Duodenal mucosa (tissue), 2 donors: ENCODE results near the gene CXCL12.

Experiments
- H3K27ac ChIP-seq: one replicate; pipeline ENCODE4 v1.7.0; 2013; ENCODE audit warnings: low read depth, low read length
- H3K27me3 ChIP-seq, 2 donors: one replicate each; pipeline ENCODE4 v1.7.0; 2013; ENCODE audit warnings: low read length in 2 of 2, control low read depth in 1 of 2; ENCODE audit not compliant: insufficient read depth in 2 of 2, control insufficient read depth in 1 of 2
- H3K36me3 ChIP-seq, 2 donors: one replicate each; pipeline ENCODE4 v1.7.0; 2013; ENCODE audit warnings: low read length in 2 of 2, control low read depth in 1 of 2; ENCODE audit not compliant: insufficient read depth in 2 of 2, control insufficient read depth in 1 of 2
- H3K4me1 ChIP-seq, 2 donors: one replicate each; pipeline ENCODE4 v1.7.0; 2013; ENCODE audit warnings: low read length in 2 of 2, control low read depth in 1 of 2; ENCODE audit not compliant: insufficient read depth in 2 of 2, control insufficient read depth in 1 of 2
- H3K4me3 ChIP-seq, 2 donors: one replicate each; pipeline ENCODE4 v1.7.0; 2013; ENCODE audit warnings: low read length in 2 of 2, low read depth in 1 of 2
- H3K9ac ChIP-seq, 2 donors: one replicate each; pipeline ENCODE4 v1.7.0; 2013; ENCODE audit warnings: low read length in 2 of 2, low read depth in 1 of 2
- H3K9me3 ChIP-seq, 2 donors: one replicate each; pipeline ENCODE4 v1.7.0; 2013; ENCODE audit warnings: low read length in 2 of 2, control low read depth in 1 of 2; ENCODE audit not compliant: control insufficient read depth in 1 of 2

CXCL12 gene

GRCh38 chr10:44393834-44394547 is 9.1 kb upstream of the CXCL12 start:
- Histone ChIP-seq H3K27ac (no peak overlapping the region), H3K4me1 (no peaks in the 10 kb centered on the region), H3K4me3 (no peak overlapping the region), H3K36me3 (no peaks in the 10 kb centered on the region), H3K27me3 (no peaks in the 10 kb centered on the region), H3K9me3 (no peaks in the 10 kb centered on the region), H3K9ac (no peak overlapping the region)

GRCh38 chr10:44393051-44393630 is 8.2 kb upstream of the CXCL12 start:
- Histone ChIP-seq H3K4me1 (no peaks in the 10 kb centered on the region), H3K9ac (no peak overlapping the region), H3K4me3 (no peak overlapping the region), H3K27me3 (no peaks in the 10 kb centered on the region), H3K9me3 (no peaks in the 10 kb centered on the region), H3K36me3 (no peaks in the 10 kb centered on the region), H3K27ac (no peak overlapping the region)

GRCh38 chr10:44392420-44392819 is 7.5 kb upstream of the CXCL12 start:
- Histone ChIP-seq H3K9me3 (no peaks in the 10 kb centered on the region), H3K27ac (no peak overlapping the region), H3K4me3 (no peak overlapping the region), H3K4me1 (no peaks in the 10 kb centered on the region), H3K9ac (no peak overlapping the region), H3K27me3 (no peaks in the 10 kb centered on the region), H3K36me3 (no peaks in the 10 kb centered on the region)

GRCh38 chr10:44391981-44392380 is 7.1 kb upstream of the CXCL12 start:
- H3K27ac ChIP-seq: no peak overlapping the region
- H3K4me3 ChIP-seq: no peak overlapping the region
- no peaks in the 10 kb centered on the region for H3K36me3 ChIP-seq
- H3K27me3 ChIP-seq: no peaks in the 10 kb centered on the region
- no peak overlapping the region for H3K9ac ChIP-seq
- H3K9me3 ChIP-seq: no peaks in the 10 kb centered on the region
- H3K4me1 ChIP-seq: no peaks in the 10 kb centered on the region

- Histone ChIP-seq H3K27ac (no peak overlapping the region), H3K9ac (no peak overlapping the region), H3K4me3 (no peak overlapping the region)
Measured at GRCh38 chr10:44390585-44391072, 5.7 kb upstream of the CXCL12 start.

GRCh38 chr10:44389556-44389955 is 4.7 kb upstream of the CXCL12 start:
- peaks cover 9 to 11% of the 10 kb centered on the region in 2 donors for H3K27me3 ChIP-seq
- no peak overlapping the region for H3K9ac ChIP-seq
- peaks cover 0 to under 1% of the 10 kb centered on the region in 2 donors for H3K4me1 ChIP-seq
- no peak overlapping the region for H3K4me3 ChIP-seq
- no peaks in the 10 kb centered on the region for H3K36me3 ChIP-seq
- H3K9me3 ChIP-seq: no peaks in the 10 kb centered on the region
- no peak overlapping the region for H3K27ac ChIP-seq

More at GRCh38 chr10:44390585-44391072, 5.7 kb upstream of the CXCL12 start:
- Histone ChIP-seq H3K4me1 (no peaks in the 10 kb centered on the region), H3K36me3 (no peaks in the 10 kb centered on the region), H3K9me3 (no peaks in the 10 kb centered on the region), H3K27me3 (peaks cover 4 to 7% of the 10 kb centered on the region in 2 donors)

GRCh38 chr10:44389150-44389549 is 4.3 kb upstream of the CXCL12 start:
- no peaks in the 10 kb centered on the region for H3K9me3 ChIP-seq

GRCh38 chr10:44388641-44389040 is 3.7 kb upstream of the CXCL12 start:
- Histone ChIP-seq H3K27ac (no peak overlapping the region), H3K4me3 (no peak overlapping the region), H3K4me1 (peaks cover 0 to 5% of the 10 kb centered on the region in 2 donors), H3K36me3 (no peaks in the 10 kb centered on the region), H3K9ac (no peak overlapping the region), H3K9me3 (no peaks in the 10 kb centered on the region), H3K27me3 (peaks cover 14 to 15% of the 10 kb centered on the region in 2 donors)

More at GRCh38 chr10:44389150-44389549, 4.3 kb upstream of the CXCL12 start:
- Histone ChIP-seq H3K36me3 (no peaks in the 10 kb centered on the region), H3K9ac (no peak overlapping the region), H3K4me3 (no peak overlapping the region), H3K4me1 (peaks cover 0 to 5% of the 10 kb centered on the region in 2 donors), H3K27ac (no peak overlapping the region), H3K27me3 (peaks cover 10 to 11% of the 10 kb centered on the region in 2 donors)

GRCh38 chr10:44387853-44388251 is 3.0 kb upstream of the CXCL12 start:
- no peak overlapping the region for H3K4me3 ChIP-seq
- H3K27ac ChIP-seq: no peak overlapping the region
- peaks cover 0 to 5% of the 10 kb centered on the region in 2 donors for H3K4me1 ChIP-seq
- H3K9ac ChIP-seq: no peak overlapping the region
- no peaks in the 10 kb centered on the region for H3K9me3 ChIP-seq
- no peaks in the 10 kb centered on the region for H3K36me3 ChIP-seq
- H3K27me3 ChIP-seq: peaks cover 16 to 18% of the 10 kb centered on the region in 2 donors

GRCh38 chr10:44386546-44387052 is 1.7 kb upstream of the CXCL12 start:
- H3K4me1 ChIP-seq: peaks cover 0 to 5% of the 10 kb centered on the region in 2 donors
- no peak overlapping the region for H3K4me3 ChIP-seq
- H3K27ac ChIP-seq: no peak overlapping the region

More at GRCh38 chr10:44386546-44387052, 1.7 kb upstream of the CXCL12 start:
- H3K36me3 ChIP-seq: no peaks in the 10 kb centered on the region
- H3K9ac ChIP-seq: no peak overlapping the region
- no peaks in the 10 kb centered on the region for H3K9me3 ChIP-seq
- peaks cover 16 to 18% of the 10 kb centered on the region in 2 donors for H3K27me3 ChIP-seq
